HG03135 (cell line): ENCODE results near the gene CPLANE1.
"Not testable (repeated sequence)": the region's sequence is repeated elsewhere in the genome, so short reads cannot be mapped to it uniquely, and the experiment has no call there.

Experiments used
- ATAC-seq: cut with Tn5 transposase; IDR thresholded peaks from one replicate; pipeline ENCODE4 v1.9.1; 2021; ENCODE audit warnings: mild to moderate bottlenecking, moderate library complexity; ENCODE audit not compliant: unreplicated experiment

The CPLANE1 gene

GRCh38 chr5:37121465-37121864 lies 127.7 kb downstream of the CPLANE1 start:
- no peak for ATAC-seq

- no peak for ATAC-seq
These were observed 128.1 kb downstream of the CPLANE1 start for GRCh38 chr5:37121027-37121426.

DNA sequence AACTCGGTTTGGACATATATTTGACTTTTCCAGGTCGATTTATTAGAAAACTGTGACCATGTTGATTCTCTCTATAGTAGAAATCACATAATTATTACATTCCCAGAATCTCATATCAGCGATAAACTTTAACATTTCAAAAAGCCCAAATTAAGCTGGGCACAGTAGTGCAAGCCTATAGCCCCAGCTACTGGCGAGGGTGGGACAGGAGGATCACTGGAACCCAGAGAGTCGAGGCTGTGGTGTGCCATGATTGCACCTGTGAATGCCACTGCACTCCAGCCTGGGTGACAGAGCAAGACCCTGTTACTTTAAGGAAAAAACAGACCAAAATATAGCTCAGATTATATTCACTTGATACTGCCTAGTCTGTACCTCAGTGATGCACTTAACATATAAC lies 128.9 kb downstream of the CPLANE1 start:
- no peak for ATAC-seq

- ATAC-seq, result no peak
These were observed 132.8 kb downstream of the CPLANE1 start for GRCh38 chr5:37116359-37116758.

- ATAC-seq, result no peak
These were observed 136.7 kb downstream of the CPLANE1 start for GRCh38 chr5:37112383-37112991.

GRCh38 chr5:37111426-37112382 lies 137.5 kb downstream of the CPLANE1 start:
- peak; percentile 86 for ATAC-seq

DNA sequence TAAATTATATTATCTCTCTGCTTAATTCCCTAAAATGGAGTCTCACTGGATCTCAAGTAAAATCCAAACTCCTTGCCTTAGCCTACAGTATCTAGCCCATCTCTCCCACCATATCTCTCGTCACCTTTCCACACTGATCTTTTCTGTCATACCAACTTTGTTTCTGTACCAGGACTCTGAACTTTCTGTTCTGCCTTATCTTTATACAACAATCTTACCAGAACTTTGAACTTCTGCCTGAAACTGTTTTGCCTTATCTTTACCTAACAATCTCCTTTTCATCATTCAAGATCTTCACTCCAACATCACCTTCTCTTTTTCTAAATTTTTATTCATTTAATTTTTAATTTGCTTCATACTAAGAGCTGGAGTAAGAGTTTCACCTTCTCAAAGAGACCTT lies 139.0 kb downstream of the CPLANE1 start:
- ATAC-seq, result no peak

DNA sequence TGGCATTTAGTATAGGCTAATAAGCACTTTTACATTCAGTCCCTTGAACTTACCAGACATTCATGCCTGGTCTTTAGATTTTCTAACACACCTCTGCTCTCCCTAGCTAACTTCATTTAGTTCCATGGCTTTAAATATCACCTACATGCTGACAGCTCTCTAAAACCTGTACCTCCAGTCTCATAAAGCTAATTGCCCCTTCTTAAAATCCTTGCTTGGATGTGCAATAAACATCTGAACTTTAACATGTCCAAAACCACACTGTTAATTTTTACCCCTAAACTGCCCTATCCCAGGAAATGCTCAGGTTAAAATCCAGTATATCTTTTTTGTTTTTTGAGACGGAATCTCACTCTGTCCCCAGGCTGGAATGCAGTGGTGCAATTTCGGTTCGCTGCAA lies 139.8 kb downstream of the CPLANE1 start:
- no peak for ATAC-seq

DNA sequence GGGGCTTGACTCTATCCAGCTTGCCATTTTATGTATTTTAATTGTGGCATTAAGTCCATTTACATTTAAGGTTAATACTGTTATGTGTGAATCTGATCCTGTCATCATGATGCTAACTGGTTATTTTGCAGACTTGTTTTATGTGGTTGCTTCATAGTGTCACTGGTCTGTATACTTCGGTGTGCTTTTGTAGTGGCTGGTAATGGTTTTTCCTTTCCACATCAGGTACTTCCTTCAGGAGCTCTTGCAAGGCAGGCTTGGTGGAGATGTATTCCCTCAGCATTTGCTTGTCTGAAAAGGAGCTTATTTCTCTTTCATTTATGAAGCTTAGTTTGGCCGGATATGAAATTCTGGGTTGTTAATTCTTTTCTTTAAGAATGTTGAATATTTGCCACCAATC lies 145.9 kb downstream of the CPLANE1 start:
- ATAC-seq, result no peak

- ATAC-seq, result not testable (repeated sequence)
These were observed 149.9 kb downstream of the CPLANE1 start for GRCh38 chr5:37099267-37099666.

- ATAC-seq, result not testable (repeated sequence)
These were observed 155.4 kb downstream of the CPLANE1 start for GRCh38 chr5:37093795-37094194.

DNA sequence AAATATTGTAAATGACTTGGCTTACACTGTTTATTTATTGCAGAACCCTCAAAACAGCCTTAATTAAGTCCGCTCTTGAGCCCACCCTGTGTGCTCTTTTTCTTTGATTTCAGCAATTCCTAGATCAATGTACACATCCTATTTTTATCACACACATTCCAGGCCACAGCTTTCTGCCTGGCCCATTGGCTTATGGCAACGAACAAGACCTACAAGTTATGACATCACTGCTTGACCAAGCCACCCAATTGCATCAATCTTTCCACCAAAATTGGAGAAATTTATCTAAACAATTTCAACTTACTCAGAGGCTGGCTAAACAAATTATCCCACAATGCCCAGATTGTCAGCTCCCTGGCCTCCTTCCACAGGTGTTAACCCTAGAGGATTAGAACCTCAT lies 158.4 kb downstream of the CPLANE1 start:
- ATAC-seq, result no peak

GRCh38 chr5:37090123-37090726 lies 159.0 kb downstream of the CPLANE1 start:
- ATAC-seq, result no peak

DNA sequence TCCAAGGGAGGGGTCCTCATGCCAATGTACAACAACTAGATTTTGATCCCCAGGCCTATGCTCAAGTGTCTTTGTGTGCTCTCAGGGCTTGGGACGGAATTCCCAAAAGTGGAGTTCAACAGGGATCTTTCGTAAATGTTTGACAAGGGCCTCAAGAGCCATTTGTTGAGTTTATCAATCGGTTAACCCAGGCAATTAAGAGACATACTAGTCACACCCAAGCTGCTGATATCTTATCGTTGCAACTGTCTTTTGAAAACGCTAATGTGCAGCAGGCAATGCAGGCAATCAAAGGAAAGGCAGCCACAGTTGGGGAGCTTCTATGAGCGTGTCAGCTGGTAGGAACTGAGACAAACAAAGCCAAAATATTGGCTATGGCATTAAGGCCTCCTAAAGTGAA lies 161.2 kb downstream of the CPLANE1 start:
- ATAC-seq, result no peak

DNA sequence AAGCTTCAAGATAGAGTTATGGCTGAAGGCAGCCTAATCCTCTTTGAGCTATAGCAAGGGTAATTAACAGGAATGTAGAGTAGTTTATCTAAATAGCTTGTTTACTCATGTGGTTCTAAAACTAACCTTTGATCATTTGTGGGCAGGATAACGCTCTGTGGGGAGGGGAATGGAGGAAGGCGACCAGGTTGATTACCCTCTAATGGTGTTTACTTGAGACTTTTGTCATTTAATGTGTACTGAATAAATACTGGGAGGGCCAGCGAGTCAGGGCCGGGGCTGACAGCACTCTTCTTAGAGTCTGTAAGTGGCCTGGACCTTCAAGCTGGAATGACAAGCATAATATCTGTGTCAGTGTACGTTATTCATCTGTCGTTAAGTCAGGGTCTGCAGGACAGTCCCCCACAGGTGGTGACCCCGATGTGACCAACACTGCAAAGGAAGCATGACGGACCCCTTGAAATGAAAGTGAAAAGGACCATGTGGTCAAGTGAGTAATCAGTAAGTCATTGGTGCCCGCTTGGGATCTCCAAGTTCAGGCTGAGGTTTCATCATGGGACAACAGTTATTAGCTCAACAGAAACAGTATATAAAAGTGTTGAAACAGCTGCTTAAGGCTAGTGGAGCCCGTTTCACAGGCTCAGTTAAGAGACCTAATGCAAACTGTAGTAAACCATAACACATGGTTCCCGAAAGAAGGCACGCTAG lies 162.6 kb downstream of the CPLANE1 start:
- ATAC-seq, result no peak

GRCh38 chr5:37086026-37086425 lies 163.2 kb downstream of the CPLANE1 start:
- ATAC-seq, result not testable (repeated sequence)

GRCh38 chr5:37082977-37083376 lies 166.2 kb downstream of the CPLANE1 start:
- not testable (repeated sequence) for ATAC-seq

DNA sequence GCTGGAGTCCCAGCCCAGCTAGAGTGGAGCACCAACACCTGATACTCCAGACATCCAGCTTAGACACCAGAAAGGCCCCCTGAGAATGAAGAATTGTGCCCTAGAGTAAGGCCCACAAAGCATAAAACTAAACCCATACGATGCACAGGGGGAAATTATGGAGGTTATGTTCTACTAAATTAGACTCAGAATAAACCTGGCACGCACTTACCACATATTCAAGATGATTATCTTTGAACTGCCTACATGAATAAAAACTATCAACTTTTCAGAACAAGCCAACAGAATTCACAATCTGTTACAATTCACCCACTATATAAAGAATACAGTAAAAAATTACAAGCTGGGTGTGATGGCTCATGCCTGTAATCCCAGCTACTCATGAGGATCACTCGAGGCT lies 168.5 kb downstream of the CPLANE1 start:
- no peak for ATAC-seq

GRCh38 chr5:37077146-37077545 lies 172.0 kb downstream of the CPLANE1 start:
- no peak for ATAC-seq

GRCh38 chr5:37075399-37075950 lies 173.7 kb downstream of the CPLANE1 start:
- no peak for ATAC-seq
